Endothelial cell of hepatic sinusoid (primary cell): ENCODE measurements around the gene PHF21B.

Experiments used
- in situ Hi-C: cut with HindIII; loops from 2 replicates; pipeline ENCODE4 v1.10.0; 2017; ENCODE audit warnings: low sequenced_read_pairs

The PHF21B gene

DNA sequence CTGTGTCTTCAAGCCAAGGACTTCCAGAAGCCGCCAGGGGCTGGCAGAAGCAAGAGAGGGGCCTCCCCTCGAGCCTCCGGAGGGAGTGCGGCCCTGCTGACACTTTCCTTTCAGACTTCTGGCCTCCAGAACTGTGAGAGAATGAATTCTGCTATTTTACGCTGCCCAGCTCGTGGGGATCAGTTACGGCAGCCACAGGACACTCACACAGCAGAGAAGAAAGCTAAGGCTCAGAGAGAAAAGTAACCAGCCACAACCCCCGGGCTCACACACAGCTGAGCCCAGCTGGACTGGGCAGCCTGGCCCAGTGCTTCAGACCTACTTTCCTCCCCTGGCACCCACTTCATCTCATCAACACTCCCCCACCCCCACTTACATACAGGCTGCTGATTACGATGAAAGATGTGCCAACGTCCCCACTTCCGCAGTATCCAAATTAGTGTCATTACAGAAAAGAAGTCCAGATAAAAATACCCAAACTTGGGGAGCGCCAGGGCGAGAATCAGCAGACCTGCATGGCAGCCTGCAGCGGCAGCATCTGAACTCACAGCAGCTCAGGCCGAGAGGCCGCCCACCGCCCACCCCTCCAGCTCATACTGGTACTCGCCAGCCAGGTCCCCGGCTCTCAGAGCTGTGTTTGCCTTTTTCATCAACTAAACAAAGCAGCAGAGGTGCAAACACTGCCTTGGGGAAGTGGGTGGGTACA lies 15.3 kb downstream of the PHF21B start:
- in situ Hi-C loops: no loop called here

GRCh38 chr22:44992166-44992565 lies 17.6 kb downstream of the PHF21B start:
- in situ Hi-C loops: no loop called here

- in situ Hi-C loops: no loop called here
Measured at GRCh38 chr22:44991218-44991617, 18.6 kb downstream of the PHF21B start.

GRCh38 chr22:44990810-44991209 lies 19.0 kb downstream of the PHF21B start:
- in situ Hi-C loops: no loop called here

DNA sequence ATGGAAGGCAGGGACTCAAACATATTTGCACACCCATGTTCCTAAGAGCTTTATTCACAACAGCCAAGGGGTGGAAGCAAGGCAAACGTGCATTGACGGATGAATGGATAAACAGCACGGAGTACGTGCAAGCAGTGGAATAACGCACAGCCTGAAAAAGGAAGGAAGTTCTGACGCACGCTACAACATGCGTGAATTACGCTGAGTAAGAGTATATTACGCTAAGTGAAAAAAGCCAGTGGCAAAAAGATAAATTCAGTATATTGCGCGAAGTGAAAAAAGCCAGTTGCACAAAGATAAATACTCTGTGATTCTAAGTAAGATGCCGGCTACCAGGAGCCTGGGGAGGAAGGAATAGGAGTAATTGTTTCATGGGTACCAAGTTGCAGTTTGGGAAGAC lies 19.5 kb downstream of the PHF21B start:
- in situ Hi-C loops: no loop called here

DNA sequence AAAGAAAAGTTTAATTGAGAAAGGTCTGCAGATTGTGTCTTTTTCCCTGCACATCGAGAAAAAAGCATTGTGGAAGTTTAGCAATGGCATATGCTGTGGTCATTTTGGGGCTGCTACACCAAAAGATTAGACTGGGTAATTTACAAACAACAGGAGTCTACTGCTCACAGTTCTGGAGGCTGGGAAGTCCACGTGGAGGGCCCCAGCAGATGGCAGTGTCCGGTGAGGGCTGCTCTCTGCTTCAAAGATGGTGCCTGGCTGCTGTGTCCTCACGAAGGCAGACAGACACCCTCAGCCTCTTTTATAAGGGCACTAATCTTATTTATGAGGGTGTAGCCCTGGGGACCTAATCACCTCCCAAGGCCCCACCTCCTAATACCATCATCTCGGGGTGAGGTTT lies 21.1 kb downstream of the PHF21B start:
- in situ Hi-C loops: no loop called here

- in situ Hi-C loops: no loop called here
Measured at GRCh38 chr22:44986926-44987325, 22.9 kb downstream of the PHF21B start.

DNA sequence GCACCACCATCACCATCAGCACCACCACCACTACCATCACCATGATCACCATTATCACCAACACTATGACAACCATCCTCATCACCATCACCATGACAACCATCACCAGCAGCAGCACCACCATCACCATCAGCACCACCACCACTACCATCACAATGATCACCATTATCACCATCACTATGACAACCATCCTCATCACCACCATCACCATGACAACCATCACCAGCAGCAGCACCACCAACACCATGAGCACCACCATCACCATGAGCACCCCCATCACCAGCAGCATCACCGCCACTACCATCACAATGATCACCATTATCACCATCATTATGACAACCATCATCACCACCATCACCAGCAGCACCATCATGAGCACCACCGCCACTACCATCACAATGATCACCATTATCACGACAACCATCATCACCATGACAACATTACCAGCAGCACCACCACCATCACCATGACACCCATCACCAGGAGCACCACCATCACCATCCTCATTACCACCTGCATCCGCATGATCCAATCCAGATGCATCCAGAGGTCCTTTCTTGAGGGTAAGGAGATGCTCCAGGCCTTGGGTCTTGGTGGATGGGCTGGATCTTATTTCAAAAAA lies 23.8 kb downstream of the PHF21B start:
- in situ Hi-C loops: no loop called here

DNA sequence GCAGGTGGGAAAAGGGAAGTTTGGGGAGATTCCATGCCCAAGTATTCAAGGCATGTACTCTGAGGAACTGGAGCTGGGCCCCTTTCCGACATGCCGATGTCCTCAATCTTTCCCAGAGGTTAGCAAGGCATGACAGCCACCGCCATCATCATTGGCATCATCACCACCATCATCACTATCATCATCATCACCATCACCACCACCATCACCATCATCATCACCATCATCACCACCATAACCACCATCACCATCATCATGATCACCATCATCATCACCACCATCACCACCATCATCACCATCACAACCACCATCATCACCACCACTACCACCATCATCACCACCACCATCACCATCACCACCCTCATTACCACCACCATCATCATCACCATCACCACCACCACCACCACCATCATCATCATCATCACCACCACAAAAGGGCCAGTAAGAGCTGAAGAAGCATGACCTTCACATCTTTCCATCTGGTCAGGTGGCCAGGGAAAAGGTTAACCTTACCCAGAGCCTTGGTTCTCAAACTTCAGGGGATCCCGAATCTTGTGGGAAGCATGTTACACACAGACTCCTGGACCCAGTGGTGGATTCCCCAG lies 25.8 kb downstream of the PHF21B start:
- in situ Hi-C loops: no loop called here

- in situ Hi-C loops: no loop called here
Measured at GRCh38 chr22:44982445-44982844, 27.4 kb downstream of the PHF21B start.

GRCh38 chr22:44981857-44982256 lies 27.9 kb downstream of the PHF21B start:
- in situ Hi-C loops: no loop called here

DNA sequence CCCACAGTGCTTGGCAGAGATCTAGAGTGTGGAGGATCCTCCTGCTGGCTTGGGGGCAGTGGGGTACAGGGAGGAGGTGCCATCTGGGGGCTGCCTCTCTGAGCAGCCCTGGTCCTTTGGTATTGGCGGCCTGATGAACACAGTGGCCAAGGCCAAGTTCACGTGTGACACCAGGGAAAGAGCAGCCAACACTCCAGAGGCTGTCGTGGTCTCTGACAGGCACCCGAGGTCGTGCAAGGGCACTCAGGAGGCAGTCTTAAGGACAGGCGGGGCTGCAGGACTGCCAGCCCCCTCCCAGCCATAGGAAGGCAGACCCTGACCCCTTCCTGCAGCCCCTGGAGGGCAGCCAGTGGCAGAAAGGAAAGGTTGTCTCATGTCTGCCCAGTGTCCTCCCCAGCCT lies 30.7 kb downstream of the PHF21B start:
- in situ Hi-C loops: no loop called here

- in situ Hi-C loops: no loop called here
Measured at GRCh38 chr22:44975427-44976262, 34.2 kb downstream of the PHF21B start.

- in situ Hi-C loops: loop anchor here (5.0 kb wide), 1 partner anchor 118 kb away; no protein-coding TSS in a partner anchor
Measured at GRCh38 chr22:44974454-44974853, 35.4 kb downstream of the PHF21B start.

DNA sequence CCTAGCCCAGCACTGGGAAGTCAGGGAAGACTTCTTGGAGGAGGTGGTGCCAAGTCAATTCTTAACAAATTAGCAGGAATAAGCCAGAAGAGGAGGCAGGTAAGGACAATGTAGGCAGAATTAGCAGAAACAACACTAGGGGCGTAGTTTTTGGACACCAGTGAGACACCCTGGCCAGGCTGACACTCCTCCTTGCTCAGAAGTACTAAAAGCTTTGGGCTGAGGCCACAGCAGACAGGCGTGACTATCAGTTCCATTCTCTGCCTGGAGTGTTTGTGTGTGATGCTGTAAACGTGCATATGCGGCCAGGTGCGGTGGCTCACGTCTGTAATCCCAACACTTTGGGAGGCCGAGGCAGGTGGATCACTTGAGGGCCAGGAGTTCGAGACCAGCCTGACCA lies 36.0 kb downstream of the PHF21B start:
- in situ Hi-C loops: loop anchor here (5.0 kb wide), 1 partner anchor 118 kb away; no protein-coding TSS in a partner anchor

GRCh38 chr22:44972363-44973083 lies 37.3 kb downstream of the PHF21B start:
- in situ Hi-C loops: loop anchor here (5.0 kb wide), 1 partner anchor 120 kb away; no protein-coding TSS in a partner anchor

GRCh38 chr22:44971651-44972362 lies 38.0 kb downstream of the PHF21B start:
- in situ Hi-C loops: loop anchor here (5.0 kb wide), 1 partner anchor 120 kb away; no protein-coding TSS in a partner anchor

DNA sequence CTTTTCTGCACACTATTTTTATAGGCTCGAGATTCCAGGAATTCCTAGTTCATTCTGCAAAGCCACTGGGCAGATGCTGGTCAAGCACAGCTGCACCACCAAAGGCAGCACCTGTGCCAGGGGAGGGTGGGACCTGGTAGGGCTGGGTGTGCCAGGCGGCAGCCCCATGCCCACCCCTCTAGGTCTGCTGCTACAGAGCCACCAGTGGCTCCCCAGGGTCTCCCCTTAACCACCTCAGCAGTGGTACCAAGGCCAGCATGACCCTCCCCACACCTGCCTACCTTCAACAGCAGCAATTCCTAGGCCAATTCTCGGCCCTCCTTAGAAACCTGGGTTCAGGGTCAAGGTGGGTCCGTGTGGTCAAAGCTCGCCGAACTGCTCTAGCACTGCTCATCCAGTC lies 39.5 kb downstream of the PHF21B start:
- in situ Hi-C loops: loop anchor here (5.0 kb wide), 1 partner anchor 122 kb away; no protein-coding TSS in a partner anchor

DNA sequence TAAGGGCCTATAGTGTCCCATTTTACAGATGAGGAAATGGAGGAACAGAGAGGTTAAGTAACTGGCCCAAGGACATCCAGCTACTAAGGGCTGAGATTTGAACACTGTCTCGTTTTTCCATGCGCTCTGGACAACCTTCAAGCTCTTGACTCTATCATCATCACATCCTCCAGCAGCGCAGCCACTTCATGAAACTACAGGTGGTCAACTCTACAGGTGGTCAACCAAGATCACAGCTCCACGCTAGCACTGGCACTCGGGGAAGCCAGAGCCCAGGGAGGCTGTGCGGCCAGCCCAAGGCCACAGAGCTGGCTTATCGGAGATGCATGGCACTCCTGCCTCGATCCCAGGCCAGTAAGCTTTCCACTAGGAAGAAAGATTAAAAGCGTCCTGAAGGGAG lies 40.0 kb downstream of the PHF21B start:
- in situ Hi-C loops: loop anchor here (5.0 kb wide), 1 partner anchor 122 kb away; no protein-coding TSS in a partner anchor

DNA sequence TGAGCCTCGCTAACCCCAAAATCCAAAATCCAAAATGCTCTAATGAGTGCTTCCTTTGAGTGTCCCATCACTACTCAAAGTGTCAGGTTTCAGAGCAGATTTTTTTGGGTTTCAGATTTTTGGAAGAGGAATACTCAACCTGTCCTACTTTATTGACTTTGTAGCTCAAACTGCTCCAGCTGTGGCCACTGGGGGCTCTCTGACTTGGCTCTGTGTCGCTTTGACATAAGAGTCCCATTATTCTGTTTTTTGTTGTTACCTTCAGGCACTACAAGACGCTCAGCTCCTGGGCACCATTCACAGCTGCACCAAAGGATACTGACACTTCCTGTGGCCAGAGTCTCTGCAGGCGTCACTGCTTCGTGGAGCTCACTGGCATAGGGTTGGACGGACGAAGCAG lies 41.1 kb downstream of the PHF21B start:
- in situ Hi-C loops: no loop called here
